NCI-H2227 (cell line): ENCODE data around the gene PTPRN2.

ENCODE experiments used
- DNase-seq: peaks from one replicate; lab custom pipeline; 2025; ENCODE audit not compliant: unreplicated experiment; lab: John Stamatoyannopoulos, UW

Gene PTPRN2

GRCh38 chr7:158329014-158329610, 258.5 kb downstream of the PTPRN2 start:
- DNase-seq, result no peak

- DNase-seq, result no peak
These were observed 259.1 kb downstream of the PTPRN2 start for GRCh38 chr7:158328376-158329013.

GRCh38 chr7:158327571-158328180, 259.9 kb downstream of the PTPRN2 start:
- DNase-seq, result no peak

GRCh38 chr7:158327012-158327411, 260.6 kb downstream of the PTPRN2 start:
- DNase-seq, result no peak

- peak; percentile 92 for DNase-seq
These were observed 261.9 kb downstream of the PTPRN2 start for GRCh38 chr7:158325530-158326381.

- DNase-seq, result no peak
These were observed 262.9 kb downstream of the PTPRN2 start for GRCh38 chr7:158324397-158325360.

- no peak for DNase-seq
These were observed 263.8 kb downstream of the PTPRN2 start for GRCh38 chr7:158323741-158324396.

GRCh38 chr7:158322616-158323530, 264.8 kb downstream of the PTPRN2 start:
- DNase-seq, result no peak

- DNase-seq, result no peak
These were observed 265.5 kb downstream of the PTPRN2 start for GRCh38 chr7:158321936-158322615.

- no peak for DNase-seq
These were observed 266.4 kb downstream of the PTPRN2 start for GRCh38 chr7:158321056-158321700.

- DNase-seq, result no peak
These were observed 267.3 kb downstream of the PTPRN2 start for GRCh38 chr7:158320328-158320727.

- DNase-seq, result no peak
These were observed 269.1 kb downstream of the PTPRN2 start for GRCh38 chr7:158318511-158318913.

- DNase-seq, result no peak
These were observed 270.1 kb downstream of the PTPRN2 start for GRCh38 chr7:158317238-158318205.

- no peak for DNase-seq
These were observed 271.1 kb downstream of the PTPRN2 start for GRCh38 chr7:158316466-158317031.

- no peak for DNase-seq
These were observed 271.7 kb downstream of the PTPRN2 start for GRCh38 chr7:158315881-158316280.

- DNase-seq, result no peak
These were observed 272.3 kb downstream of the PTPRN2 start for GRCh38 chr7:158315326-158315725.
